C4-2B (cell line): ENCODE measurements around the gene MTR.

ENCODE experiments used
- H3K27ac ChIP-seq: fragments of 450-650 bp; 2 replicates; pipeline ENCODE4 v1.5.1; 2017
- ZFX ChIP-seq: fragments of 450-650 bp; IDR thresholded peaks from 2 replicates; pipeline ENCODE4 v1.6.1; 2017
- TF ChIP-seq, protein P1 (sequence below): fragments of 450-650 bp; conservative IDR thresholded peaks from 2 replicates; pipeline ENCODE4 v1.5.1; 2017; ENCODE audit warnings: mild to moderate bottlenecking

MTR gene

DNA sequence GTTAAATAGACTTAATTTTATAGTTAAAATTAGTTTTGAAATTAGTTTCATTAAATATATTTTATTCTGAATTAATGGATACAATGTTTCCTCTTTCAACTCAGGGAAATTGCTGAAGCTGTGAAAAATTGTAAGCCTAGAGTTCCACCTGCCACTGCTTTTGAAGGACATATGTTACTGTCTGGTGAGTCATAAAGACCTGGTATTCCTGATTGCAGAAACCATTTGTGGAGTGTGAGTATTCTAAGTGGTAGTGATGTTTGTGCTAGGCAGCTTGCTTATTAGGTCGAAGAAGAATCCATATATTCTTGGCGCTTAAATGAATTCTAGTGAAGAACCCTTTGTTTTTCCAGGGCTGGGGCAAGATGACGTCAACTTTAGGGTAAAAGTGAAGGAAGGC lies 34.0 kb downstream of the MTR start:
- TF ChIP-seq, protein P1, sequence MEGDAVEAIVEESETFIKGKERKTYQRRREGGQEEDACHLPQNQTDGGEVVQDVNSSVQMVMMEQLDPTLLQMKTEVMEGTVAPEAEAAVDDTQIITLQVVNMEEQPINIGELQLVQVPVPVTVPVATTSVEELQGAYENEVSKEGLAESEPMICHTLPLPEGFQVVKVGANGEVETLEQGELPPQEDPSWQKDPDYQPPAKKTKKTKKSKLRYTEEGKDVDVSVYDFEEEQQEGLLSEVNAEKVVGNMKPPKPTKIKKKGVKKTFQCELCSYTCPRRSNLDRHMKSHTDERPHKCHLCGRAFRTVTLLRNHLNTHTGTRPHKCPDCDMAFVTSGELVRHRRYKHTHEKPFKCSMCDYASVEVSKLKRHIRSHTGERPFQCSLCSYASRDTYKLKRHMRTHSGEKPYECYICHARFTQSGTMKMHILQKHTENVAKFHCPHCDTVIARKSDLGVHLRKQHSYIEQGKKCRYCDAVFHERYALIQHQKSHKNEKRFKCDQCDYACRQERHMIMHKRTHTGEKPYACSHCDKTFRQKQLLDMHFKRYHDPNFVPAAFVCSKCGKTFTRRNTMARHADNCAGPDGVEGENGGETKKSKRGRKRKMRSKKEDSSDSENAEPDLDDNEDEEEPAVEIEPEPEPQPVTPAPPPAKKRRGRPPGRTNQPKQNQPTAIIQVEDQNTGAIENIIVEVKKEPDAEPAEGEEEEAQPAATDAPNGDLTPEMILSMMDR = no peak
- TF ChIP-seq ZFX = no peak
- H3K27ac ChIP-seq = no peak overlapping the region

- H3K27ac ChIP-seq = no peak overlapping the region
- no peak for TF ChIP-seq ZFX
- TF ChIP-seq, protein P1 = no peak
Observed at GRCh38 chr1:236830116-236830515, 35.0 kb downstream of the MTR start.

GRCh38 chr1:236830560-236830959 lies 35.5 kb downstream of the MTR start:
- TF ChIP-seq, protein P1 = no peak
- no peak for TF ChIP-seq ZFX
- no peak overlapping the region for H3K27ac ChIP-seq

DNA sequence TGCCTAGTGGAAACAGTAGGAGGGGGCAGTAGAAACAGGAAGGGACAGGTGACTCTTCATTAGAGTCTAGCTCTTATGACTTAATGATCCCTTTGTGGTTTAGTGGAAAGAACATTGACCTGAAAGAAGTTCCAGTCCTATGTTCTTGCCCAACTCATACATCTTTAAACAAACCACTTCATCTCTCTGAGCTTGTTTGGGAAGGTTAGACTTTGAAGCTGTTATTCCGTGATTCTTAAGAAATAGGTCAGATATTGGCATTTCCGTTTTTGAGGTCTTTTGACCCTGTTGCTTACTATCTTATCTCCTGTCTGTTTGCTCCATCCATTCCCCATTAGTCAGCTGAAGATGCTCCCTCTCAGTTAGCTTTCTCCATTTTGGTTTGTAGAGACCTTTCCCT lies 38.5 kb downstream of the MTR start:
- TF ChIP-seq ZFX = no peak
- TF ChIP-seq, protein P1 = no peak
- no peak overlapping the region for H3K27ac ChIP-seq

- TF ChIP-seq, protein P1 = no peak
- no peak for TF ChIP-seq ZFX
- H3K27ac ChIP-seq = no peak overlapping the region
Observed at GRCh38 chr1:236834876-236835275, 39.8 kb downstream of the MTR start.

DNA sequence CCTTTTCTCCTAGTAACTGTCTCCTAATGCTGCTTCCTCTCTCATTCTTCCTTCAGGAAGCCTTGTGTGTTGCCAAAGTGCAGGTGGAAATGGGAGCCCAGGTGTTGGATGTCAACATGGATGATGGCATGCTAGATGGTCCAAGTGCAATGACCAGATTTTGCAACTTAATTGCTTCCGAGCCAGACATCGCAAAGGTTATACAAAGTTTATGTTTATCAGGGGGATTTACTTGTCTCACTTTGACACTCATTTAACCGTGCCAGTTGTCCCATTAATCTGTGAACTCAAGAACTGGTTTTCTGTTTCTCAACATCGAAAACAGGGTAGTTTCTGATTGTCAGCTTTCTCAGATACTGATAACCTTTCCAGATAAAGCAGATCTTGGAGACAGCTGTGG lies 40.4 kb downstream of the MTR start:
- TF ChIP-seq, protein P1 = no peak
- TF ChIP-seq ZFX = no peak
- no peak overlapping the region for H3K27ac ChIP-seq

DNA sequence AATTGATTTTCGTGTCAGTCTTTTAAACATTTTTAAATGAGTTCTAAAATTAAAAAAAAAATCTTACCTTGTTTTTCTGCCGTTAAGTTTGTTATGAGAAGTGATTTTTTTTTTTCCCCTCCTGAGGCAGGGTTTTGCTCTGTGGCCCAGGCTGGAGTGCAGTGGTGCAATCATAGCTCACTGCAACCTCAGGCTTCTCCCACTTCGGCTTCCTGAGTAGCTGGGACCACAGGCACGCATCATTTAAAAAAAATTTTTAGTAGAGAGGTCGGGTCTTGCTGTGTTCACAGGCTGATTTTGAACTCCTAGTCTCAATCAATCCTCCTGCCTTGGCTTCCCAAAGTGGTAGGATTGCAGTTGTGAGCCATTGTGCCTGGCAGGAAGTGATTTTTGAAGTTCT lies 41.1 kb downstream of the MTR start:
- no peak for TF ChIP-seq ZFX
- TF ChIP-seq, protein P1 = no peak
- no peak overlapping the region for H3K27ac ChIP-seq
